ENCODE measurements around the gene AGPAT3.

The AGPAT3 gene

GRCh38 chr21:43932005-43932404 is 67.0 kb downstream of the AGPAT3 start:
- Histone ChIP-seq H3K27ac (ENCODE audit: low read length, poor library complexity, severe bottlenecking) (no peak overlapping the region), H3K4ac (ENCODE audit: low read depth in 1 of 2, low read length in 2 of 2) (no peak overlapping the region), H2BK15ac (ENCODE audit: low read depth, poor library complexity, severe bottlenecking) (no peak overlapping the region), H3K23ac (ENCODE audit: low read length in 2 of 2) (no peak overlapping the region), H3K4me3 (ENCODE audit: insufficient read depth in 1 of 2, low read depth in 1 of 2, low read length in 2 of 2) (no peak overlapping the region), H4K91ac (ENCODE audit: low read length) (no peak overlapping the region), H3K9ac (ENCODE audit: low read length) (no peak overlapping the region), H3K4me1 (ENCODE audit: control insufficient read depth, insufficient read depth, low read depth, low read length) (peaks cover 2% of the 10 kb centered on the region), H3K9me3 (ENCODE audit: control insufficient read depth, low read length) (no peaks in the 10 kb centered on the region), H3K18ac (ENCODE audit: low read depth in 1 of 2, low read length in 2 of 2) (no peak overlapping the region), H2BK120ac (ENCODE audit: low read depth, low read length) (no peak overlapping the region), H3K79me1 (replicated peaks; ENCODE audit: low read length, poor library complexity, severe bottlenecking) (peaks cover 65% of the 10 kb centered on the region), H3K14ac (ENCODE audit: low read length in 2 of 2) (no peak overlapping the region), H4K8ac (ENCODE audit: low read length) (no peak overlapping the region), H3K4me2 (ENCODE audit: low read length, poor library complexity, severe bottlenecking) (no peak overlapping the region), H3K27me3 (ENCODE audit: control insufficient read depth in 1 of 2, insufficient read depth in 1 of 2, low read length in 2 of 2) (no peaks in the 10 kb centered on the region), H2BK12ac (ENCODE audit: low read length in 2 of 2) (no peak overlapping the region), H3K36me3 (ENCODE audit: control insufficient read depth in 1 of 2, insufficient read depth in 2 of 2, low read depth in 1 of 2, low read length in 2 of 2) (peaks cover 11 to 64% of the 10 kb centered on the region in 2 experiments), H2AK5ac (ENCODE audit: low read length, severe bottlenecking) (no peak overlapping the region), H2BK5ac (ENCODE audit: low read depth, low read length, poor library complexity, severe bottlenecking) (no peak overlapping the region), H2AFZ (ENCODE audit: low read depth, low read length) (no peak overlapping the region)
- WGBS = 95% methylated on average over 17 of the region's 17 CpGs
- no peak for DNase-seq

- H3K4me2 ChIP-seq (ENCODE audit: low read length, poor library complexity, severe bottlenecking) = no peak overlapping the region
- H3K4me1 ChIP-seq (ENCODE audit: control insufficient read depth, insufficient read depth, low read depth, low read length) = peaks cover 2% of the 10 kb centered on the region
- no peak overlapping the region for H3K18ac ChIP-seq (ENCODE audit: low read depth in 1 of 2, low read length in 2 of 2)
Measured at GRCh38 chr21:43933199-43933598, 68.2 kb downstream of the AGPAT3 start.

GRCh38 chr21:43933680-43934079 is 68.7 kb downstream of the AGPAT3 start:
- Histone ChIP-seq H3K27ac (ENCODE audit: low read length, poor library complexity, severe bottlenecking) (no peak overlapping the region), H3K4ac (ENCODE audit: low read depth in 1 of 2, low read length in 2 of 2) (no peak overlapping the region), H3K14ac (ENCODE audit: low read length in 2 of 2) (no peak overlapping the region), H3K4me2 (ENCODE audit: low read length, poor library complexity, severe bottlenecking) (no peak overlapping the region), H3K4me1 (ENCODE audit: control insufficient read depth, insufficient read depth, low read depth, low read length) (peaks cover 3% of the 10 kb centered on the region), H3K27me3 (ENCODE audit: control insufficient read depth in 1 of 2, insufficient read depth in 1 of 2, low read length in 2 of 2) (no peaks in the 10 kb centered on the region), H2BK15ac (ENCODE audit: low read depth, poor library complexity, severe bottlenecking) (no peak overlapping the region), H3K23ac (ENCODE audit: low read length in 2 of 2) (no peak overlapping the region), H2BK12ac (ENCODE audit: low read length in 2 of 2) (no peak overlapping the region), H3K9me3 (ENCODE audit: control insufficient read depth, low read length) (no peaks in the 10 kb centered on the region), H3K9ac (ENCODE audit: low read length) (no peak overlapping the region), H2AK5ac (ENCODE audit: low read length, severe bottlenecking) (no peak overlapping the region), H3K18ac (ENCODE audit: low read depth in 1 of 2, low read length in 2 of 2) (no peak overlapping the region), H2AFZ (ENCODE audit: low read depth, low read length) (no peak overlapping the region), H4K91ac (ENCODE audit: low read length) (no peak overlapping the region), H2BK120ac (ENCODE audit: low read depth, low read length) (no peak overlapping the region), H2BK5ac (ENCODE audit: low read depth, low read length, poor library complexity, severe bottlenecking) (no peak overlapping the region), H3K36me3 (ENCODE audit: control insufficient read depth in 1 of 2, insufficient read depth in 2 of 2, low read depth in 1 of 2, low read length in 2 of 2) (peaks cover 5 to 59% of the 10 kb centered on the region in 2 experiments), H3K79me1 (replicated peaks; ENCODE audit: low read length, poor library complexity, severe bottlenecking) (peaks cover 61% of the 10 kb centered on the region), H3K4me3 (ENCODE audit: insufficient read depth in 1 of 2, low read depth in 1 of 2, low read length in 2 of 2) (no peak overlapping the region), H4K8ac (ENCODE audit: low read length) (no peak overlapping the region)
- DNase-seq = no peak
- 96% methylated on average over 12 of the region's 15 CpGs for WGBS

More at GRCh38 chr21:43933199-43933598, 68.2 kb downstream of the AGPAT3 start:
- Histone ChIP-seq H4K8ac (ENCODE audit: low read length) (no peak overlapping the region), H3K4ac (ENCODE audit: low read depth in 1 of 2, low read length in 2 of 2) (no peak overlapping the region), H2BK12ac (ENCODE audit: low read length in 2 of 2) (no peak overlapping the region), H3K9ac (ENCODE audit: low read length) (no peak overlapping the region), H2AFZ (ENCODE audit: low read depth, low read length) (no peak overlapping the region), H4K91ac (ENCODE audit: low read length) (no peak overlapping the region), H2AK5ac (ENCODE audit: low read length, severe bottlenecking) (no peak overlapping the region), H3K4me3 (ENCODE audit: insufficient read depth in 1 of 2, low read depth in 1 of 2, low read length in 2 of 2) (no peak overlapping the region), H3K23ac (ENCODE audit: low read length in 2 of 2) (no peak overlapping the region), H2BK15ac (ENCODE audit: low read depth, poor library complexity, severe bottlenecking) (no peak overlapping the region), H3K79me1 (replicated peaks; ENCODE audit: low read length, poor library complexity, severe bottlenecking) (peaks cover 64% of the 10 kb centered on the region), H3K36me3 (ENCODE audit: control insufficient read depth in 1 of 2, insufficient read depth in 2 of 2, low read depth in 1 of 2, low read length in 2 of 2) (peaks cover 10 to 62% of the 10 kb centered on the region in 2 experiments), H2BK5ac (ENCODE audit: low read depth, low read length, poor library complexity, severe bottlenecking) (no peak overlapping the region), H3K14ac (ENCODE audit: low read length in 2 of 2) (no peak overlapping the region), H2BK120ac (ENCODE audit: low read depth, low read length) (no peak overlapping the region), H3K27me3 (ENCODE audit: control insufficient read depth in 1 of 2, insufficient read depth in 1 of 2, low read length in 2 of 2) (no peaks in the 10 kb centered on the region), H3K9me3 (ENCODE audit: control insufficient read depth, low read length) (no peaks in the 10 kb centered on the region), H3K27ac (ENCODE audit: low read length, poor library complexity, severe bottlenecking) (no peak overlapping the region)
- DNase-seq = no peak
- 88% methylated on average over 12 of the region's 12 CpGs for WGBS

- Histone ChIP-seq H3K23ac (ENCODE audit: low read length in 2 of 2) (no peak overlapping the region), H3K36me3 (ENCODE audit: control insufficient read depth in 1 of 2, insufficient read depth in 2 of 2, low read depth in 1 of 2, low read length in 2 of 2) (peaks cover 4 to 55% of the 10 kb centered on the region in 2 experiments), H4K91ac (ENCODE audit: low read length) (no peak overlapping the region), H2BK5ac (ENCODE audit: low read depth, low read length, poor library complexity, severe bottlenecking) (no peak overlapping the region), H4K8ac (ENCODE audit: low read length) (no peak overlapping the region), H3K4me2 (ENCODE audit: low read length, poor library complexity, severe bottlenecking) (no peak overlapping the region), H3K27ac (ENCODE audit: low read length, poor library complexity, severe bottlenecking) (no peak overlapping the region), H3K4ac (ENCODE audit: low read depth in 1 of 2, low read length in 2 of 2) (no peak overlapping the region), H2AFZ (ENCODE audit: low read depth, low read length) (no peak overlapping the region), H3K4me1 (ENCODE audit: control insufficient read depth, insufficient read depth, low read depth, low read length) (peaks cover 7% of the 10 kb centered on the region), H3K79me1 (replicated peaks; ENCODE audit: low read length, poor library complexity, severe bottlenecking) (peaks cover 61% of the 10 kb centered on the region), H3K27me3 (ENCODE audit: control insufficient read depth in 1 of 2, insufficient read depth in 1 of 2, low read length in 2 of 2) (no peaks in the 10 kb centered on the region), H2AK5ac (ENCODE audit: low read length, severe bottlenecking) (no peak overlapping the region), H3K18ac (ENCODE audit: low read depth in 1 of 2, low read length in 2 of 2) (no peak overlapping the region), H3K4me3 (ENCODE audit: insufficient read depth in 1 of 2, low read depth in 1 of 2, low read length in 2 of 2) (no peak overlapping the region), H3K9me3 (ENCODE audit: control insufficient read depth, low read length) (no peaks in the 10 kb centered on the region), H2BK12ac (ENCODE audit: low read length in 2 of 2) (no peak overlapping the region), H3K14ac (ENCODE audit: low read length in 2 of 2) (no peak overlapping the region), H2BK15ac (ENCODE audit: low read depth, poor library complexity, severe bottlenecking) (no peak overlapping the region), H3K9ac (ENCODE audit: low read length) (no peak overlapping the region), H2BK120ac (ENCODE audit: low read depth, low read length) (no peak overlapping the region)
- WGBS = over 99% methylated on average over 15 of the region's 15 CpGs
- no peak for DNase-seq
Measured at GRCh38 chr21:43934116-43934515, 69.1 kb downstream of the AGPAT3 start.

Measured in mesenchymal stem cell (in vitro differentiated cells and primary cell).